ENCODE results near the gene CLDN16.

The CLDN16 gene

GRCh38 chr3:190345878-190346277 lies 42.1 kb upstream of the CLDN16 start:
- no peak overlapping the region for H3K27ac ChIP-seq (ENCODE audit: low read depth, low read length)

GRCh38 chr3:190346541-190346940 lies 41.4 kb upstream of the CLDN16 start:
- no peak for DNase-seq
- Histone ChIP-seq H3K27me3 (ENCODE audit: insufficient read depth, low read length, poor library complexity) (no peaks in the 10 kb centered on the region), H3K4ac (ENCODE audit: low read depth, low read length) (no peak overlapping the region), H3K4me3 (ENCODE audit: low read length) (no peak overlapping the region), H3K9ac (ENCODE audit: low read length) (no peak overlapping the region), H3K79me1 (ENCODE audit: low read length) (no peaks in the 10 kb centered on the region), H2BK5ac (ENCODE audit: low read length) (no peak overlapping the region), H3K23ac (ENCODE audit: low read length) (no peak overlapping the region), H3K18ac (ENCODE audit: low read length) (no peak overlapping the region), H4K8ac (ENCODE audit: low read depth, low read length) (no peak overlapping the region), H3K4me2 (ENCODE audit: low read length) (no peak overlapping the region), H2AK5ac (ENCODE audit: low read length) (no peak overlapping the region), H3K36me3 (ENCODE audit: control insufficient read depth, insufficient read depth, low read length) (no peaks in the 10 kb centered on the region), H3K56ac (ENCODE audit: low read length) (no peak overlapping the region), H2BK120ac (ENCODE audit: low read depth, low read length) (no peak overlapping the region), H3K79me2 (ENCODE audit: control insufficient read depth, insufficient read depth, low read length) (no peaks in the 10 kb centered on the region), H3K4me1 (ENCODE audit: control insufficient read depth, low read depth, low read length) (no peaks in the 10 kb centered on the region), H3K27ac (ENCODE audit: low read depth, low read length) (no peak overlapping the region), H4K5ac (ENCODE audit: low read length) (no peak overlapping the region), H2BK15ac (replicated peaks; ENCODE audit: low read depth) (no peak overlapping the region)
- WGBS (ENCODE audit: extremely low coverage, insufficient coverage, low lambda C conversion rate) = no CpG with 5 or more reads among the region's 2 CpGs

More at GRCh38 chr3:190345878-190346277, 42.1 kb upstream of the CLDN16 start:
- H2AK5ac ChIP-seq (ENCODE audit: low read length) = no peak overlapping the region
- no peak overlapping the region for H3K4me3 ChIP-seq (ENCODE audit: low read length)
- no peak for DNase-seq
- H3K79me1 ChIP-seq (ENCODE audit: low read length) = no peaks in the 10 kb centered on the region
- WGBS (ENCODE audit: extremely low coverage, insufficient coverage, low lambda C conversion rate) = no CpG with 5 or more reads among the region's 4 CpGs
- no peaks in the 10 kb centered on the region for H3K36me3 ChIP-seq (ENCODE audit: control insufficient read depth, insufficient read depth, low read length)
- no peak overlapping the region for H3K4ac ChIP-seq (ENCODE audit: low read depth, low read length)
- H3K18ac ChIP-seq (ENCODE audit: low read length) = no peak overlapping the region
- no peak overlapping the region for H4K5ac ChIP-seq (ENCODE audit: low read length)
- no peak overlapping the region for H3K56ac ChIP-seq (ENCODE audit: low read length)
- no peaks in the 10 kb centered on the region for H3K27me3 ChIP-seq (ENCODE audit: insufficient read depth, low read length, poor library complexity)
- no peaks in the 10 kb centered on the region for H3K4me1 ChIP-seq (ENCODE audit: control insufficient read depth, low read depth, low read length)
- H3K4me2 ChIP-seq (ENCODE audit: low read length) = no peak overlapping the region
- H3K23ac ChIP-seq (ENCODE audit: low read length) = no peak overlapping the region
- no peak overlapping the region for H3K9ac ChIP-seq (ENCODE audit: low read length)
- no peak overlapping the region for H4K8ac ChIP-seq (ENCODE audit: low read depth, low read length)
- H2BK120ac ChIP-seq (ENCODE audit: low read depth, low read length) = no peak overlapping the region
- H2BK15ac ChIP-seq (replicated peaks; ENCODE audit: low read depth) = no peak overlapping the region
- no peak overlapping the region for H2BK5ac ChIP-seq (ENCODE audit: low read length)
- H3K79me2 ChIP-seq (ENCODE audit: control insufficient read depth, insufficient read depth, low read length) = no peaks in the 10 kb centered on the region

- Histone ChIP-seq H3K23ac (ENCODE audit: low read length) (no peak overlapping the region), H3K79me1 (ENCODE audit: low read length) (no peaks in the 10 kb centered on the region), H3K27ac (ENCODE audit: low read depth, low read length) (no peak overlapping the region), H3K79me2 (ENCODE audit: control insufficient read depth, insufficient read depth, low read length) (no peaks in the 10 kb centered on the region), H3K27me3 (ENCODE audit: insufficient read depth, low read length, poor library complexity) (no peaks in the 10 kb centered on the region), H3K56ac (ENCODE audit: low read length) (no peak overlapping the region), H4K8ac (ENCODE audit: low read depth, low read length) (no peak overlapping the region), H2AK5ac (ENCODE audit: low read length) (no peak overlapping the region), H3K4me1 (ENCODE audit: control insufficient read depth, low read depth, low read length) (no peaks in the 10 kb centered on the region), H3K4ac (ENCODE audit: low read depth, low read length) (no peak overlapping the region), H3K9ac (ENCODE audit: low read length) (no peak overlapping the region), H2BK5ac (ENCODE audit: low read length) (no peak overlapping the region), H2BK120ac (ENCODE audit: low read depth, low read length) (no peak overlapping the region), H4K5ac (ENCODE audit: low read length) (no peak overlapping the region), H3K18ac (ENCODE audit: low read length) (no peak overlapping the region), H3K4me3 (ENCODE audit: low read length) (no peak overlapping the region), H2BK15ac (replicated peaks; ENCODE audit: low read depth) (no peak overlapping the region), H3K36me3 (ENCODE audit: control insufficient read depth, insufficient read depth, low read length) (no peaks in the 10 kb centered on the region), H3K4me2 (ENCODE audit: low read length) (no peak overlapping the region)
- DNase-seq = no peak
- WGBS (ENCODE audit: extremely low coverage, insufficient coverage, low lambda C conversion rate) = no CpG with 5 or more reads among the region's 1 CpG
Measured at GRCh38 chr3:190352861-190353457, 35.0 kb upstream of the CLDN16 start.

- Histone ChIP-seq H3K79me1 (ENCODE audit: low read length) (no peaks in the 10 kb centered on the region), H3K27ac (ENCODE audit: low read depth, low read length) (no peak overlapping the region), H3K9ac (ENCODE audit: low read length) (no peak overlapping the region), H2BK15ac (replicated peaks; ENCODE audit: low read depth) (no peak overlapping the region), H2BK120ac (ENCODE audit: low read depth, low read length) (no peak overlapping the region), H3K23ac (ENCODE audit: low read length) (no peak overlapping the region), H3K4me3 (ENCODE audit: low read length) (no peak overlapping the region), H2BK5ac (ENCODE audit: low read length) (no peak overlapping the region), H4K8ac (ENCODE audit: low read depth, low read length) (no peak overlapping the region), H3K79me2 (ENCODE audit: control insufficient read depth, insufficient read depth, low read length) (no peaks in the 10 kb centered on the region), H4K5ac (ENCODE audit: low read length) (no peak overlapping the region), H3K56ac (ENCODE audit: low read length) (no peak overlapping the region), H3K4ac (ENCODE audit: low read depth, low read length) (no peak overlapping the region), H3K4me2 (ENCODE audit: low read length) (no peak overlapping the region), H3K27me3 (ENCODE audit: insufficient read depth, low read length, poor library complexity) (no peaks in the 10 kb centered on the region), H3K4me1 (ENCODE audit: control insufficient read depth, low read depth, low read length) (no peaks in the 10 kb centered on the region), H3K18ac (ENCODE audit: low read length) (no peak overlapping the region), H2AK5ac (ENCODE audit: low read length) (no peak overlapping the region), H3K36me3 (ENCODE audit: control insufficient read depth, insufficient read depth, low read length) (no peaks in the 10 kb centered on the region)
- DNase-seq = no peak
Measured at GRCh38 chr3:190356246-190356645, 31.7 kb upstream of the CLDN16 start.

GRCh38 chr3:190357468-190357867 lies 30.5 kb upstream of the CLDN16 start:
- H3K27ac ChIP-seq (ENCODE audit: low read depth, low read length) = no peak overlapping the region
- H2BK15ac ChIP-seq (replicated peaks; ENCODE audit: low read depth) = no peak overlapping the region
- H3K79me1 ChIP-seq (ENCODE audit: low read length) = no peaks in the 10 kb centered on the region
- H3K4me3 ChIP-seq (ENCODE audit: low read length) = no peak overlapping the region
- no peak overlapping the region for H2AK5ac ChIP-seq (ENCODE audit: low read length)
- H4K8ac ChIP-seq (ENCODE audit: low read depth, low read length) = no peak overlapping the region
- H3K18ac ChIP-seq (ENCODE audit: low read length) = no peak overlapping the region
- H2BK120ac ChIP-seq (ENCODE audit: low read depth, low read length) = no peak overlapping the region
- H3K56ac ChIP-seq (ENCODE audit: low read length) = no peak overlapping the region
- no CpG with 5 or more reads among the region's 2 CpGs for WGBS (ENCODE audit: extremely low coverage, insufficient coverage, low lambda C conversion rate)
- no peak overlapping the region for H2BK5ac ChIP-seq (ENCODE audit: low read length)
- no peak for DNase-seq
- H3K4me2 ChIP-seq (ENCODE audit: low read length) = no peak overlapping the region
- H3K4ac ChIP-seq (ENCODE audit: low read depth, low read length) = no peak overlapping the region
- no peaks in the 10 kb centered on the region for H3K4me1 ChIP-seq (ENCODE audit: control insufficient read depth, low read depth, low read length)
- no peak overlapping the region for H4K5ac ChIP-seq (ENCODE audit: low read length)
- no peak overlapping the region for H3K23ac ChIP-seq (ENCODE audit: low read length)
- H3K79me2 ChIP-seq (ENCODE audit: control insufficient read depth, insufficient read depth, low read length) = no peaks in the 10 kb centered on the region
- no peaks in the 10 kb centered on the region for H3K27me3 ChIP-seq (ENCODE audit: insufficient read depth, low read length, poor library complexity)
- H3K36me3 ChIP-seq (ENCODE audit: control insufficient read depth, insufficient read depth, low read length) = no peaks in the 10 kb centered on the region
- H3K9ac ChIP-seq (ENCODE audit: low read length) = no peak overlapping the region

- DNase-seq = no peak
- Histone ChIP-seq H3K4me3 (ENCODE audit: low read length) (no peak overlapping the region), H3K18ac (ENCODE audit: low read length) (no peak overlapping the region), H3K4me2 (ENCODE audit: low read length) (no peak overlapping the region), H3K79me1 (ENCODE audit: low read length) (no peaks in the 10 kb centered on the region), H3K4me1 (ENCODE audit: control insufficient read depth, low read depth, low read length) (no peaks in the 10 kb centered on the region), H4K5ac (ENCODE audit: low read length) (no peak overlapping the region), H3K36me3 (ENCODE audit: control insufficient read depth, insufficient read depth, low read length) (no peaks in the 10 kb centered on the region), H3K27me3 (ENCODE audit: insufficient read depth, low read length, poor library complexity) (no peaks in the 10 kb centered on the region), H3K9ac (ENCODE audit: low read length) (no peak overlapping the region), H3K4ac (ENCODE audit: low read depth, low read length) (no peak overlapping the region), H2AK5ac (ENCODE audit: low read length) (no peak overlapping the region), H3K56ac (ENCODE audit: low read length) (no peak overlapping the region), H2BK15ac (replicated peaks; ENCODE audit: low read depth) (no peak overlapping the region), H3K27ac (ENCODE audit: low read depth, low read length) (no peak overlapping the region), H3K23ac (ENCODE audit: low read length) (no peak overlapping the region), H2BK120ac (ENCODE audit: low read depth, low read length) (no peak overlapping the region), H3K79me2 (ENCODE audit: control insufficient read depth, insufficient read depth, low read length) (no peaks in the 10 kb centered on the region), H2BK5ac (ENCODE audit: low read length) (no peak overlapping the region), H4K8ac (ENCODE audit: low read depth, low read length) (no peak overlapping the region)
- no CpG with 5 or more reads among the region's 2 CpGs for WGBS (ENCODE audit: extremely low coverage, insufficient coverage, low lambda C conversion rate)
Measured at GRCh38 chr3:190359813-190360212, 28.1 kb upstream of the CLDN16 start.
